GM21447 (cell line): ENCODE measurements around the gene POTEC.
"Not testable (repeated sequence)": the region's sequence is repeated elsewhere in the genome, so short reads cannot be mapped to it uniquely, and the experiment has no call there.

Experiments used
- ATAC-seq: cut with Tn5 transposase; IDR thresholded peaks from one replicate; pipeline ENCODE4 v1.9.1; 2021; ENCODE audit not compliant: unreplicated experiment

The POTEC gene

DNA sequence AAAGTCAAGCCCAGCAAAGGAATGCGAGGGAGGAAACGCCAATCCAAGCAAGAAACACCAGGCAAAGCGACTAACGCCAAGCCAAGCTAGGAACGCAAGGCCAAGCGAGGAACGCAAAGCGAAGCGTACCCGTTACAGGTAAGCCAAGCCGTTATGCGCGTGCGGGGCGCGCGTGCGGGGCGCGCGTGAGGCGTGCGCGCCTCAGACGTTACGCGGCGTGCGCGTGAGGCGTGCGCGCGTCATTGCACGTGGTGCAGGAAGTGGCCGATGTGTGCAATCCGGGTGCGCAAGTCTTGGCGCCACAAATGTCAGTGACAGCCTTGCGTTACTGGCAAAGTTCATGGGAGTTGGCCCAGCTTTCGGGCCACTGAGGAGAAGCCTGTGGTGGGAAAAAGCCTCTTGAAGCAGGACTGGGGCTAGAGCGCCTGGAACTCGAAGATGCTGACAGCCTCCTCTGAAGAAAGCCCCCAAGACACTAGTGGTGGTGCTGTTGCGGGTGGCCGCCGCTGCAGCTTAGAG is at the start of gene POTEC:
Gene POTEC, minus strand, starts transcription at position 155 of the 519 bp plus-strand sequence. CDS start 454 bp downstream, outside the sequence.
- not testable (repeated sequence) for ATAC-seq

DNA sequence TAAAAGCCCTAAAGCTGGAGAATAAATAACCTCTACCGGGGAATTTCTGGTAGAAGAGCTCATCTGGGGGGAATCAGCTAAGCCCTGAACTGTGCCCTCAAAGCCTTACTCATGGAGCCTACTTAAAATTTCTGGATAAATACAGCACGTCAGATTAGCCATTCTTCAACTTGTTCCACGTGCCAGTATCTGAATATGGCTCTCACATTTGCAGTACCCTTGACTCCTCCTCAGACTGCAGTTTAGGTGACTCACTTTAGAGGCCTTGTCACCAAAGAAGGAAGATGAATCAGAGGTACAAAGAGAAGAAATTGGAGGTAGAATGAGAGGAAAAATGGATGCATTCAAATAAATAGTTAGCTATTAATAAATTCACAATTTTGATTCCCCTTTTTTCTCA is 34.6 kb upstream of the POTEC start:
- no peak for ATAC-seq

DNA sequence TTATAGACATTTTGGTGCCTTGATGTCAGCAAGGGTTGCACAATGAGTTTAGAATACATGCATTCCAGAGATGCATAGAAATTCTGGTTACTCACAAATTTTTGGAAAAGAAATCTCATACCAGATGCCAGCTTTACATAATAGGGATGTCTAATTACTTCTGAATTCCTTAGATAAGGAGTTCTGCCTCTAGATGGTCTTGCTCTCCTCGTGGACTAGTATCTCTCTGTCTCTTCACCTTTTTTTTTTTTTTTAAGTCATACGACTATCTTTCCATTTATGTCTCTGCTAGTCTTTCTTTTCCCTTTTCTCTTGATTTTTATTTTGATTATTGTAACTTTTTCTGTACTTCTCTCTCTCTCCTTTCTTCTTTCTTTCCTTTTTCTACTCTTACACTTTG is 16.1 kb upstream of the POTEC start:
- ATAC-seq = not testable (repeated sequence)

DNA sequence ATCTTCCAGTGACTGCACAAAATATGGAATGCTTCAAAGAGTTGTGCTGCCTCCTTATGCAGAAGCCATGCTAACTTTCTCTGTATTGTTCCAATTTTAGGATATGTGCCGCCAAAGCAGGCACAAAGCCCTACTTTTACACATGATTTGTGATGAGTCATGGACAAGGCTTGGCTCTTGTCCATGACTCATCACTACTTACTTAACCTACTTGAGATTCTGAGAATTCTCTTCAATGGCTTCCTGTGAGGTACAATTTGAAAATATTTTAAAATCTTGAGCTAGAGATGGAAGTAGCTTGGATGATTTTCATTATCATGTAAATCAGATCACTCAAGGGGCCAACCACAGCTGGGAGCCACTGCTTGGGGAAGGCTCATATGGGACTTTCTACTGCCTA is 11.7 kb downstream of the POTEC start:
- not testable (repeated sequence) for ATAC-seq

DNA sequence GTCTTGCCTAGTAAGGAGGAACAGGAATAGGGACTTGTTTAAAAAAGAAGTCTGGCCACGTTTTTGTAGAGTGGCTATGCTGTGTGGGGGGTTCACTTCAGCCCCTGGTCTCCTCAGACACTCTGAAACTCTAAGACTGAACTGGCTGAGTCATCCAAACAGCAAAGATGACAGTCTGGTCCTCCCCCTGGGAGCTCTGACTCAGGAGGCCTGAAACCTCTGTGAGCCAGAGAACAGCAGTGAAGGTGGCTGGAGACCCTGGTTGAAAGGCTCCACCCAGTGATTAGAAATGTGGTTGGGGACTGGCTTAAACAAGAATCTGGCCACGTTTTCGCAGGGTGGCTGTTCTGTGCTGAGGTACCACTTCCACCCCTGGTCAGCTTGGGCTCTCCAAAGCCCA is 32.7 kb downstream of the POTEC start:
- ATAC-seq = not testable (repeated sequence)

DNA sequence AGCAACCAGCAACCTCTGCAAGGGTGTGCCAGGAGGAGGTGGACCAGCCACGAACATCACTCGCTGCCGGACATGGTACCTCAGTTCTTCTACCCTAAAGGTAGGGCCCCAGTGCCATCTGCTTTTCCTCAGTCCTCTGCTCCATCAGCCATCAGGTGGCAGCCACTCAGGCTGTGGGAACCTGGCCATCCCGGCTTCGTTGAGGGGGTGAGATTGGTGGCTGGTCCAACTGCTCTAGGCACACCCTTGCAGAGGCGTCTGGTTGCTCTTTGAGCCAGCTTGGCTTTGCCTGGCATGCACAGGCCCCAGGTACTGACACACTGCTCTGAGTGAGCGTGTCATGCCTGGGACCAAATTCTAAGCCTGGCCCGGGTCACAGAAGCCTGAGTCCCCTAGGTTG is 39.7 kb downstream of the POTEC start:
- not testable (repeated sequence) for ATAC-seq

DNA sequence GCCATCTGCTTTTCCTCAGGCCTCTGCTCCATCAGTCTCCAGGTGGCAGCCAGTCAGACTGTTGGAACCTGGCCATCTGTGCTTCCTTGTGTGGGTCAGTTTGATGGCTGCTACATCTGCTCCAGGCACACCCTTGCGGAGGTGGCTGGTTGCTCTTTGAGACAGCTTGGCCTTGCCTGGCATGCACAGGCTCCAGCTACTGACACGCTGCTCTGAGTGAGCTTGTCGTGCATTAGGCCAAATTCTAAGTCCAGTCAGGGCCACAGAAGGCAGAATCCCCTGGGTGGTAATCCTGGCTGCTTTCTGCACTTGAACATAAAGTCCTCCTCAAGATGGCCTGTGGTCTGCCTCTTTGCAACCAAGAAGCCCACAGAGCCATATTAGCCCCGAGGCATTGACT is 41.5 kb downstream of the POTEC start:
- not testable (repeated sequence) for ATAC-seq

DNA sequence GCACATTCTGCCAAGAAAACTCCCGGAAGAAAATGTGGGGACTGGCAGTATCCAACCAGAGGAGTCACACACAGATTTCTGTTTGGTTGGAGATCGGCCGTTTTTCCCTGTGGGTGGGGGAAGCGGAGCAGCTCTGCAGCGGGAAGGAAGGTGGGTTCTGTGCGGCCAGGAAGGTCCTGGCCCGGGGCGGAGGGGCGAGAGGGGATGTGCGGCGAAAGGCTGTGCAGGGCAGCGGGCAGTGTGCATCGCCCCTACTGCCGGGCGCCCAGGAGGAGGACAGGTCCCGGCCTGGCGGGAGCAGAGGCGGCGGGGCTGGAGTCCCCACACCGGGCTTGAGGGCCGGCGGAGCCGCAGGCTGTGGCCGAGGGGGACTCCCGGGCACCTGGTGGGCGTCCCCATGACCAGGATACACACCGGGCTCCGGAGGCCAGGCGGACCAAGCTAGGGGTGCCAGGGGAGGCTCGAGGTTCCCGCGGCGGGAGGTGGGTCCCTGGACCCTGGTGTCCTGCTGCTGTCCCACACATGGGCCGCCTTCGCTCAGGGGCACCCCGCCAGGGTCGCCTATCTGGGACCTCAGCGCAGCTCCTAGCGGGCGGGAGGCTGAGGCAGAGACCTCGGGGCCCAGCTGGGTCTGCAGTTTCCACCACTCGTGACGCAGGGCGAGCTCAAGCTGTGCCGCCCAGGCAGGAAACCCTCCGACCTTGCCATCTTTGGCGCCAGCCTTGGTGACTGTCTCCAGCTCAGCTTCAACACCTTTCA is 54.0 kb downstream of the POTEC start:
- not testable (repeated sequence) for ATAC-seq

DNA sequence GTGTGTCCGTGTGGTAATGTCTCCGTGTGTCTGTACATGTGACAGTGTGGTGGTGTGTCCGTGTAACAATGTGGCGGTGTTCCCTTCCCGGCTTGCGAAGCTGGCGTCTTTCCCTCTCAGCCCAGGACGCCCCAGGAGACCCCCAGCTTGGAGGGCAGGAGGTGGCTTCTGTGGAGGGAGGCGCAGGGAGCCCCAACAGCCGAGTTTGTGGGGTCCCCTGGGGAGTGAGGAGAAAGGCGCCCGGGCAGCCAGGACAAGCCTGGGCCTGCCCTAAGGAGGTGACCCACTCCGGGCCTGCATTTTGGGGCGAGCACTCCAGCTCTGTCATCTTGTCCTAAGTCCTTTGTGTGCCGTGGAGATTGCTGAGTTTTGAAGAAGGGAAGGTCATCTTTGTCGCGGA is 54.6 kb downstream of the POTEC start:
- ATAC-seq = not testable (repeated sequence)

DNA sequence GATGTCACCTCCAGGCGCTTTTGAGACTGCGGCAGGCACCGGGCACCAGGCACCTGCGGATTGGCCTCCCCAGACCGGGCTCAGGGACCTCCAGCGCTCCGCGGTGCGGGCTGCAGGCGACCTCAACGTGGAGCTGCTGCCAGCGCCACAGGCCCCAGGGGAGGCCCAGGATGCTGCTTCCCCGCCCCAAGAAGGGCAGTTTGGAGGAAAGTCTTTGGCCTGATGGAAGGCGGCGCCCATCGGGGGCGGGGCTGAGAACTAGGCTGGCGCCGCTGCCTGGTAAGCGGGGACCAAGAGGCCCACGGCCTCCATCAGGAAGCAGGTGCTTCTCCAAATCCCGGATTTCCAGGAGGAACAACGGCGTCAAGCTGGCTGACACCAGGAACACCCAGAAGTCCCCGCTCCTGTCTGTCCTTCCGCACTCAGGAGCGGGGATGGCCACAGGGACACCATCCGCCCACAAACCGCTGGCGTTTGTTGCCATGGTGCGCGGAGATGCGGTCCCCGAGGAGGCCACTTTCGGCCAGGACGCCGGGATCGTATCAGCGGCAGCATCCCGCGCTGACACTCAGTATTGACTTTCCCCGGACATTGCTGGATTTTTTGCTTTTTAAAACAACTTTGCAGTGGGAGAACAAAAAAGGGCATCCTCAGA is 56.3 kb downstream of the POTEC start:
- not testable (repeated sequence) for ATAC-seq

DNA sequence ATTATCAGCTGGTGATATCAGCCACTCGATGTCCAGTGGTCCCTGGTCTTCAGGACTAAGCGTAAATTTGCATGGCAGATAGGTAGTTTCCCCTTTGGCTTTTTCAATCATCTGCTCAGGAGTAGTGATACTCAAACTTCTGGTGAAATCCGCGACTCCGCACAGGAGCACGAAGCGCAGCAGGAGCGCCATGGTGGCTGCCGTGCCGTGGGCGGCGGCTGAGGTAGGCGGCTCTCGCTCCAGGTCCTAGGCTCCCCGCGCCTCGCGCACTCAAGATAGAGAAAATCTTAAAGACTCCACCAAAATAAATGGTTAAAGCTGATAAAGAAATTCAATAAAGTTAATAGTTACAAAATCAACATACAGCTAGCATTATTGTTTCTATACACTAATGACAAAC is 64.3 kb downstream of the POTEC start:
- ATAC-seq = not testable (repeated sequence)

DNA sequence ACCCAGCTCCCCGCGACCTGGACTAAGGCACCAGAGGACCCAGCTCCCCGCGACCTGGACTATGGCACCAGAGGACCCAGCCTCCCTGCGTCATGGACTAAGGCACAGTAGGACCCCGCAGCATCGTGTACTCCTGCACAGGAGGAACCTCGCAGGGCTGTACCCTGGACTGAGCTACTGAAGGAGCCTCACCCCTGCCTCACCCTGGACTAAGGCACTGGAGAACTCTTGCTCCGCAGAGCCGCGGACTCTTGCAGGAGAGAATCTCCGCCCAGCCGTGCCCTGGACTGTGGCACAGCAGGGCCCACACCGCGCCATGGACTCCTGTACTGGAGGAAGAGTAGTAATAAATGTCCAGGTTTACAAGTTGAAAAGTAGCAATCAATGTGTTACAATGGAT is 67.9 kb downstream of the POTEC start:
- ATAC-seq = not testable (repeated sequence)

DNA sequence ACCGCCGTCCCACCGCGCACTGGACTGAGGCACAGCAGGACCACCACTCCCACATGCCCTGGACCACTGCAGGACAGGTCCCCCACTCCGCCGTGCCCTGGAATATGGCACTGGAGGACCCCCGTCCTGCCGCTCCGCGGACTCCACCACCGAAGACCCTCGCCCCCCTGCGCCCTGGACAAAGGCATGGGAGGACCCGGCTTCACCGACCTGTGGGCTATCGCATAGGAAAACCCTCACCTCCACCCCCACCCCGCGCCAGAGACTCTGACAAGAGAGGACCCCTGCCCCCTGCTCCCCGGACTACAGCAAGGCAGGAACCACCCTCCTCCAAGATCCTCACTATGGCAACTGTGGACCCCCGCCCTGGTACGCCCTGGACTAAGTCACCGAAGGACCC is 68.6 kb downstream of the POTEC start:
- ATAC-seq = not testable (repeated sequence)

DNA sequence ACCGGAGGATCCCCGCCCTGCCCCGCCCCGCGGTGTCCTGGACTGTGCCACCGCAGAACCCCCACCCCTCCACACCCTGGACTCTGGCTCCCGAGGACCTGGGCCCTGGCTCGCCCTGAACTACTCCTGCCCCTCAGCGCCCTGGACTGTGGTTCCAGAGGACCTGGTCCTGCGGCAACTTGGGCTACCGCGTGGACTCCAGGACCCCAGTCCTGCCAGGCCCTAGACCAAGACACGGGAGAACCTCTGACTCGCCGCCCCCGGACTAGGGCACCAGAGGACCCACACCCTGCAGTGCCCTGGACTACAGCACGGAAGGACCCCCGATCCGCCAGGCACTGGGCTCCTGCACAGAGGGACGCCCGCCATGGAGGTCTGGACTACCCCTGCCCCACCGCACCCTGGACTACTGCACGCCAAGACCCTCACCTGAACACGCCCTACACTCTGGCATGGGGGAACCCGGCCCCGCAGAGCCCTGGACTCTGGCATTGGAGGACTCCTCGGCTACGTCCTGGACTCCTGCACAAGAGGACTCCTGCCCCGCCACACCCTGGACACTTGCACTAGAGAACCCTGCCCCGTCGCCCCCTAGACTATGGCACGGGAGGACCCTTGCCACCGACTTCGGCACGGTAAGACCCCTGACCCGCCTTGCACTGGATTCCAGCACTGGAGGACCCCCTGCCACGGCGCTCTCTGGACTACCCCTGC is 69.2 kb downstream of the POTEC start:
- not testable (repeated sequence) for ATAC-seq

DNA sequence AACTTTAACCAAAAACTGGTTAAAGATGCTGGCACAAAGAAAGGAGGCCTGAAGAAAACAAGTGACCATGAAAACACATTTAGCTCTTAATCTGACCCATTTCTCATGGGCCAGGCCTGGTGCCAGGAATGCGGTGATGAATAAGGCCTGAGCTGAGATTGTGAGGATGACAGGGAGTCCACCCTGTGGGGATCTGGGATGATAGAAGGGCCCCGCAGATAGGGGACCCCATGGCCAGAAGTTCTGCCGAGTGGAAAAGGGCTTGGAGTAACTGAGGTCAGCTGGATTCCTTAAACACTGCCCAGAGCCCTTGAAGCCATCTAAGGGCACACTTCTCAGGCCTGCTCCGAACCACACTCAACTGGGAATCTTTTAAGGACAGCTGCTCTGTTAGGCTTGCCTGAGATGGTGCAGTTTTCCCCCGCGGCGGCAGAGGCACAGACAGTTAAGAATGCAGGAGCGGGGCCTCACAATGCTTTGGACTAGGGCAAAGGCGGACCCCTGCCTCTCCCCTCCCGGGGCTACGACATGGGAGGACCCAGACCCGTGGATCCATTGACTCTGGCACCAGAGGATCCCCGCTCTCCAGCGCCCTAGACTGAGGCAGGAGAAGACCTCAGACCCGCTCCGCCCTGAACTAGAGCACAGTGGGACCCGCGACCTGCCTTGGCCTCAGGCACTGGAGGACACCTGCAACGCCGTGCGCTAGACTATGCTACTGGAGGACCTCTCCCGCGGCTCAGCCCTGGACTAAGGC is 70.0 kb downstream of the POTEC start:
- not testable (repeated sequence) for ATAC-seq

DNA sequence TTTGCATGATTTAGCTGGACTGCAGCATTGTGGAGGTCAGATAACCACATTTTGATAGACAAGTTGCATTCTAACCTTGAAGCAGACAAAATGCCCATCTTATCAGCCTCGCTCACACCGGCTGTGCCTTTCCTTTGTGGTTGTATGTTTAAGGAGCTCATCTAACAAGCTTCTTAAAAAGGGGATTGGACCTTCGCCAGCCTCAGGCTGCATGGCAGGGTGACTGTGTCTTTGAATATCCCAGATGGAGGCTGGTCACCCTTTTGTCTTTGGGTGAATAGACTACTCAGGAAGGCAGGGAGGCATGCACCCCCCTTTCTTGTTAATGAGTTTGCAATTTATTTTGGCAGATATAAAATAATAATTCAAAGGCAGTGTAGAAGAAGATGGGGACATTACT is 72.1 kb downstream of the POTEC start:
- not testable (repeated sequence) for ATAC-seq

DNA sequence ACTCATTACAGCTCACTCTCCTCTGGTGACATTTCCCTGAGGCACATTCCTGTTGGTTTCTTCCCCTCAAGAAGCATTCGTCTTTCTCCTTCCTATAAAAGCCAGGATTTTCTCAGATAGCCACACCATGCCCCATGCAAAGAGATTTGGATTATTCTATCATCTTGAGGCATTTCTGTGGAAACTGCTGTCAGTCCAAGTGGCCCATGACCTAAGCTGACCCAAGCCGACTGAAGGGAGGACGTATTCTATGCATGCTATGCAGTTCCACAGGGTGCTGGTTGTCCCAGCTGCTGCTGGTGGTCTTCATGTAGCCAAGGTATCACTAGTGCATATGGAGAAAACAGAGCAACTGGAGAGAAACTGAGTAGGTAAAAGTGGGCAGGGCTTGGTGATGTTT is 73.0 kb downstream of the POTEC start:
- ATAC-seq = not testable (repeated sequence)

DNA sequence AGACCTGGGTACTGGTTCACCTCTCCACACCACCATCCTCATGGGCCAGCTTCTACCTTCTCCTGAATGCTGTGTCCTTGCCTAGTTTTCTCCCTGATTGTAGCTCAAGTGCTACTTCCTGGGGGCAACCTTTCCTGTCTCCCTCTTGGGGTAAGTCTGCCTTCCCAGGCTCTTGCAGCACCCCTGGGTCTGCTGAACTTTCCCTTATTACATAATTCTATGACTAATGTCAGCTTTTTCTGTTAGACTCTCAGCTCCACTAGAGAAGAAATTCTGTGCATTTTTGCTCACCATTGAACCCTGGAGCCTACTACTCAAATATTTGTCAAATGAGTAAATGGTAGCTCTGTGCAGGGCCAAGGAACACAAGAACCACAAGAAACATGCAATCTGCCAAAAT is 73.4 kb downstream of the POTEC start:
- ATAC-seq = not testable (repeated sequence)

DNA sequence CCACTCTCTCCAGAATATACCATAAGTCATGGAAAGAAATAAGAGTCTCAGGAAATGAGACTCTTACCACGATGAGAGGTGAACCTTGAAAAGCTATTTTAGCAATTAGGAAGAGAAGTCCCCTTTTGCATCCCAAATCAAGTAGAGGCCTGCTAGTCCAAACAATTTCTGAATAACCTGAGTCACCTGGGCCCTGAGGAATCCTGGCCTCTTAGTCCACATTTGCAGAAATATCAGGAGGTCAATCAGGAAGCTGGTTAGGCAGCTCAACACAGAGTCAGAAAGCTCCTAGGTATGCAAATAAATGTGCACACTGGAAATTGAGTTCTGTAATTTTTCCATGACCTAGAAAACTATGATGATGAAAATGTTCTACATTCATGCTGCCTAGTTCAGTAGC is 77.4 kb downstream of the POTEC start:
- ATAC-seq = not testable (repeated sequence)
